CD4-positive, alpha-beta T cell treated with Interleukin-4 for 1 hour (primary cell): ENCODE measurements around the gene RNU1-3.
"Not testable (repeated sequence)": the region's sequence is repeated elsewhere in the genome, so short reads cannot be mapped to it uniquely, and the experiment has no call there.

ENCODE experiments used
- DNase-seq, 2 donors: peaks; one replicate each; pipeline ENCODE4 v3.0.0-alpha.2; 2020 to 2022

The RNU1-3 gene

GRCh38 chr1:16636551-16637195 is 30.1 kb downstream of the RNU1-3 start:
- peak in 1 of 2 donors; percentile 10 for DNase-seq

GRCh38 chr1:16635959-16636358 is 30.8 kb downstream of the RNU1-3 start:
- not testable (repeated sequence) for DNase-seq

DNA sequence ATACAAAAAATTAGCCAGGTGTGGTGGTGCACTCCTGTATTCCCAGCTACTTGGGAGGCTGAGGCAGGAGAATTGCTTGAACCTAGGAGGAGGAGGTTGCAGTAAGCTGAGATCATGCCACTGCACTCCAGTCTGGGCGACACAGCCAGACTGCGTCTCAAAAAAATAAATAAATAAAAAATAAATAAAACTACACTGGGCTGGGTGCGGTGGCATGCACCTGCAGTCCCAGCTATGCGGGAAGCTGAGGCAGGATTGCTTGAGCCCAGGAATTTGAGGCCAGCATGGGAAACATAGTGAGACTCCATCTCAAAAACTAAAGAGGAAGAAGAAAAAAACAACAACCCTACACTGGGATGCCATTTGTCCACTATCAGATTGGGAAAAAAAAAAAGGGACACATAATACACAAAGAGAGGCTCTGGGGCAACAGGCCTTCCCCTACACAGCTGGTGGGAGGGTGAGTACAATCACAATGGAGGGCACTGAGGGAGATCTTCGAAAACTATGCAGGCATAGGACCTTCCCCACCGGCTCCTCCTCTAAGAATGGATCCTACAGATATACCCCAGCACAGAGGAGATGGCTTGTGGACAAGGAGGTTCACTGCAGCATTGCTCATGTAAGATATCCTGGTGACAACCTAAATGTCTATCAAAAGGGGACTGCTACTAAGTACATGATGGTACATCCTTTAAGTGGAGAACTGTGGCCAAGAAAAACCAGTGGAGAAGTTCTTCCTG is 33.0 kb downstream of the RNU1-3 start:
- DNase-seq = peak in 1 of 2 donors; percentile 11

- DNase-seq = peak in 1 of 2 donors; percentile 10
These were observed 34.5 kb downstream of the RNU1-3 start for GRCh38 chr1:16632044-16632850.

GRCh38 chr1:16631248-16632043 is 35.3 kb downstream of the RNU1-3 start:
- DNase-seq = no peak

DNA sequence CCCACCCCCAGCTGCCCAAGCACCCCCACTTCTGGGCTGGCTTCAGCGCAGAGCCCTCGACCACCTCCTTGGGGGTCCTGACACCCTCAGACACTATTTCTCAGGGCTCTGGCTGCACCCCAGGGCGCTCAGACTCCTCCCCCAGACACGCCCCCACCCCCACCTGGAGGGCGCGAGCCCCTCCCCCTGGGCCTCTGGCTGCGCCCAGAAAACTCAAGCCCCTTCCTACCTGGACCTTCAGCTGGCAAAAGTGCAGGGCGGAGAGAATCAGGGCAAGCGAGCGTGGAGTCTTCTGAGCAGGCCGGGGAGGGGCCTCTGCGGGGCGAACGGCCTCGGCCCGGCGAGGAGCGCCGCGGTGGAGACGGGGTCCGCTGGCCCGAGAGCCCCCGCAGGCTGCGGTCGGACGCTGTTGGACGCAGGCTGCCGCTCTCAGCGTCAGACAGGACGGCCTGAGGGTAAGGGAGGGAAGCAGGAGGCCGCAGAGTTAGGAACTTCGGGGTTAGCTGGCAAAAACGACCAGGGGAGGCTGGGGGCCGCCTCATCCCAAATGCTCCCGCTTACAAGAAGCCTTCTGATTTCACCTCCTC is 36.0 kb downstream of the RNU1-3 start:
- no peak for DNase-seq

GRCh38 chr1:16629916-16630530 is 36.7 kb downstream of the RNU1-3 start:
- DNase-seq = not testable (repeated sequence)

GRCh38 chr1:16628361-16629111 is 38.2 kb downstream of the RNU1-3 start:
- DNase-seq = no peak

- DNase-seq = not testable (repeated sequence)
These were observed 40.3 kb downstream of the RNU1-3 start for GRCh38 chr1:16626409-16626983.

GRCh38 chr1:16625497-16626408 is 41.0 kb downstream of the RNU1-3 start:
- no peak for DNase-seq

DNA sequence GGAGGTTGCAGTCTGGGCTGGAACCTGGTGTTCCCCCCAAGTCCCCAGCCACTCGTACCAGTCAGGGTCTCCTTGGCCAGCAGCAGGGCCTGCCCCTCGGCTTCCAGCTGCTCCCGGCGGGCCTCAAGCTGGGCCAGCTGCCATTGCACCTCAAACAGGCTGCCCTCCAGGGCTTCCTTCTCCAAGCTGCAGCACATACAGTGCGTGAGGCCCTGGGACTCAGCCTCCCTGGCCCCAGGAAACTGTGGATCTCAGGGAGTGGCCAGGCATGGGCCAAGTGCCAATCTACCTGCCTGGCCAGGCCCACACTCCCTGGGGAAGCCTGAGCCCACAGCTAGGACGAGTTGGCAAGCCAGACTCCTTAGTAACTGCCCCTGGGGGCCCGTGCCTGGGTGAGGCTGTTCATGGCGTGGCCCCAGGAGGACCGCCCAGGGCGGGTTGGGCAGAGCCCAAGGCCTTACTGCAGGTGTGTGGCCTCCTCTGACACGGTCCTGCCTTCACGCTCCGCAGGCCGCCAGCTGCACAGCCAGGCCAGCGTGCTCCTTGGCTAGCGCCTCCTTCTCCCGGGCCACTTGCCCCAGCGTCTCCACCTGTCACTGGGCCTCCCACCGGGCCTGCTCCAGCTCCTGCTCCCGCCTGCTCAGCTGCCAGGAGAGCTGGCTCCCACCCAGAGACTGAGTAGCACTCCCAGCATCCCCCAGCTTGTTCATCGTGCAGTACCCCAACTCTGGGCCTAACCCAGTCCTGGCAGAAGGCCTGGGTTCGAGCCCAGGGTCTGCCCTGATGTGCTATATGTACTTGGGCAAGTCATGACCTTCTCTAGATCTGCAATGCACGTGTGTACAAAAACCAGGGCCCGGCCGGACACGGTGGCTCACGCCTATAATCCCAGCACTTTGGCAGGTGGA is 42.7 kb downstream of the RNU1-3 start:
- peak in 1 of 2 donors; percentile 9 for DNase-seq

DNA sequence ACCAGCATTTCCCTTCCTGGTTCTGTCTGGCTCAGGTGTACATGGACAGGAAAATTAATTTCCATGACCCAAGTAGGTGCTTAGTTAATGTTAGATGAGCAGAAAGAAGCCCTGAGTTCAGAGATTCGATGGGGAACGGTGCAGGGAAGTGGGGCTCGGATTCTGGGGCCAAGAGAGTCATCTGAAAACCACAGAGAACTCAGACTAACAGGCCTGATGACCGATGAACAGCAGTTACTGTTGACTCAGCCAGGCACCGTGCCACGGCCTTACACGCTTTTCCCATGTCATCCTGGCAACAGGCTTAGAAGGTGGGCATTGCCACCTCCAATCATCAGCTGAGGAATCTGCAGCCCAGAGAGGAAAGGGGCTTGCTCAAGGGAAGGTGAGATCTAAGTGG is 43.4 kb downstream of the RNU1-3 start:
- DNase-seq = not testable (repeated sequence)

GRCh38 chr1:16621681-16622315 is 45.0 kb downstream of the RNU1-3 start:
- not testable (repeated sequence) for DNase-seq

DNA sequence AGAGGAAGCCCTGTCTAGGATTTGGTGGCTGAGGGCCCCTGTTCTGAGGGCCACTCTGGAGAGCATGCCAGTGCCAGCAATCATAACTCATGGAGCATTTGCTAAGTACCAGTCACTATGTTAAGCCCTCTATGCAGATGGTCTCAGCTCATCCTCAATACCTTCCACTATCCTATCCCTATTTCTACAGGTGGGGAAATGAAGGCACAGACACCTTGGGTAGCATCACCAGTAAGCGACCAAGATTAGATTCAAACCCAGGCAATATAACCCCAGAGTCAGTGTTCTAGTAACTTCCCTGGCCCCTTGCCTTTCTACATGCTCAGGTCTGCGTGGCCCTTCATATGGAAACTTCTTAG is 45.5 kb downstream of the RNU1-3 start:
- no peak for DNase-seq

- DNase-seq = not testable (repeated sequence)
These were observed 46.8 kb downstream of the RNU1-3 start for GRCh38 chr1:16619803-16620501.

DNA sequence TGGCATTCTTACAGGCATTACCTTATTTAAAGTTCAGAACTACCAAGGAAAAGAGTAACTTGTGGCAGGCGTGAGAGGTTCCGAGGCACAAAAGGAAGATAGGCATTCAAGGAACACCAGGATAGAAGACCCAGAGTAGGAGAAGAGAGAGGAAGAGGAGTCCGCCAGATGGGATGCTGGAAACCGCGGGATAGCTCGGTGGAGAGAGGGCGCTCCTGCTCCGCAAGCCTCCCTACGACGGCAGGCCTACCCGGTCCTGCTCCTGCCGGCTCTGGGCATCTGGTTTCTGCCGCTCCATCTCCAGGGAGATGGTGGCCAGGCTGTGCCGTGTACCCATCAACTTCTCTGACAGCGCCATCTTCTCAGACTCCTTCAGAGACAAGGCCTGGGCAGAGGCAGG is 48.0 kb downstream of the RNU1-3 start:
- no peak for DNase-seq
